Subcutaneous abdominal adipose tissue (tissue), 5 donors: ENCODE data around the gene MECR.

ENCODE experiments used
- H3K27ac ChIP-seq: one replicate; pipeline ENCODE4 v1.7.0; 2013; ENCODE audit warnings: low read depth, mild to moderate bottlenecking, inconsistent platforms, low read length, moderate library complexity
- H3K27me3 ChIP-seq, 5 donors: one replicate each; pipeline ENCODE4 v1.7.0; 2013; ENCODE audit warnings: low read length in 5 of 5, inconsistent platforms in 1 of 5; ENCODE audit not compliant: control insufficient read depth in 5 of 5, insufficient read depth in 4 of 5
- H3K36me3 ChIP-seq, 5 donors: one replicate each; pipeline ENCODE4 v1.7.0; 2013; ENCODE audit warnings: low read length in 5 of 5; ENCODE audit not compliant: control insufficient read depth in 5 of 5, insufficient read depth in 5 of 5
- H3K4me1 ChIP-seq, 5 donors: one replicate each; pipeline ENCODE4 v1.7.0; 2013; ENCODE audit warnings: low read length in 5 of 5, mild to moderate bottlenecking in 3 of 5, moderate library complexity in 1 of 5; ENCODE audit not compliant: control insufficient read depth in 5 of 5, insufficient read depth in 5 of 5
- H3K4me3 ChIP-seq, 5 donors: one replicate each; pipeline ENCODE4 v1.7.0; 2013; ENCODE audit warnings: low read length in 5 of 5, low read depth in 1 of 5
- H3K9ac ChIP-seq, 5 donors: one replicate each; pipeline ENCODE4 v1.7.0; 2013; ENCODE audit warnings: low read length in 5 of 5, mild to moderate bottlenecking in 4 of 5, moderate library complexity in 3 of 5
- H3K9me3 ChIP-seq, 5 donors: one replicate each; pipeline ENCODE4 v1.7.0; 2013; ENCODE audit warnings: low read length in 5 of 5; ENCODE audit not compliant: control insufficient read depth in 5 of 5
- donor health status: healthy.
- donor health status: healthy.
- donor health status: healthy.
- donor health status: healthy.
- donor health status: healthy.

MECR gene

DNA sequence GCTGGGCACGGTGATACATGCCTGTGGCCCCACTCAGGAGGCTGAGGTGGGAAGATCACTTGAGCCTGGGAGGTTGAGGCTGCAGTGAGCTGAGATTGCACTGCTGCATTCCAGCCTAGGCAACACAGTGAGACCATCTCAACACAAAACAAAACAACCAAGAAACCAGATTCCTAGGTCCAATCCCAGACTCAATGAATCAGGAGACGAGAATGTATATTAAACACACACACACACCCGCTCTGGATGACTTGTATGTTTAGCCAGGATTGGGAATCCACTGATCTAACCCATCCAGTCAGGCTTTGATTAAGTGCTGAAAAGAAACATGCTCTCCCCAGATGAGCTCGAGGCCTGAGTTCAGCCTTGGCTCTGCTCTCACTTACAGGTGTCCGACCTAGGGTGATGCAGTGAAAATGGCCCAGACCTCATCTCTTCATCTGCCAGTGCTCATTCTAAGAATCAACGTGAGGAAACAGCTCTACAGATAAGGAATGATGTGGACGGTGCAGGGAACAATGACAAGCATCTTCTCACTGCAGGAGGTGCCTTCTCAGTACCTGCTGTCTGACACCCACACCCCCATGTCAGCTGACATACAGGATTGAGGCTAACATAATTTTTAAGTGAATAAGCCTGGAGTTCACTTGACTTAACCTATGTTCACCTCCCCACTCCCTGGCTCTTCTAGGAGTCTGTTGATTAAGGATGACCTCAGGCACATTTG is 33.7 kb downstream of the MECR start:
- Histone ChIP-seq H3K27me3 (no peaks in the 10 kb centered on the region), H3K9ac (no peak overlapping the region), H3K27ac (no peak overlapping the region), H3K36me3 (peaks cover 0 to 78% (median 62%) of the 10 kb centered on the region in 5 donors), H3K4me1 (peaks cover 0 to 5% (median 3%) of the 10 kb centered on the region in 5 donors), H3K4me3 (no peak overlapping the region), H3K9me3 (no peaks in the 10 kb centered on the region)

DNA sequence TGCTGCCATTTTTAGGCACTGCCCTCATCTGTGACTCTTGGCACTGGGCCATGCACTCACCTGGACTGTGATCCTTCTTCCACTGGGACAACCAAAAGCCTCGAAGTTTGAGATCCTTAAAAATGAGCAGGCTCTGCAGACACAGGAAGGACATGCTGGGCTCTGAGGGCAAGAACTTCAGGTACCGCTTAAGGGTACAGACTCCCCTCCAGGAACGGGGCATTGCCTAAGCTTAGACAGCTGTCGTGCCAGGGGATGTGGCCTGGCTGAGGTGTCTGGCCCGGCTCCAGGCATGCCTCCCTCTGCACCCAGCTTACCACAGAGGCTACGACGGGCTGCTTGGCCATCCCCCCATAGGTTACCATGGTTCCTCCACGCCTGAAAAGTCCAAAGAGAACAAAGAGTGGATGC is 34.8 kb downstream of the MECR start:
- H3K9ac ChIP-seq = no peak overlapping the region
- H3K27me3 ChIP-seq = no peaks in the 10 kb centered on the region
- H3K9me3 ChIP-seq = no peaks in the 10 kb centered on the region
- no peak overlapping the region for H3K4me3 ChIP-seq
- H3K4me1 ChIP-seq = peaks cover 0 to 4% (median 0%) of the 10 kb centered on the region in 5 donors
- H3K36me3 ChIP-seq = peaks cover 0 to 69% (median 58%) of the 10 kb centered on the region in 5 donors
- no peak overlapping the region for H3K27ac ChIP-seq

DNA sequence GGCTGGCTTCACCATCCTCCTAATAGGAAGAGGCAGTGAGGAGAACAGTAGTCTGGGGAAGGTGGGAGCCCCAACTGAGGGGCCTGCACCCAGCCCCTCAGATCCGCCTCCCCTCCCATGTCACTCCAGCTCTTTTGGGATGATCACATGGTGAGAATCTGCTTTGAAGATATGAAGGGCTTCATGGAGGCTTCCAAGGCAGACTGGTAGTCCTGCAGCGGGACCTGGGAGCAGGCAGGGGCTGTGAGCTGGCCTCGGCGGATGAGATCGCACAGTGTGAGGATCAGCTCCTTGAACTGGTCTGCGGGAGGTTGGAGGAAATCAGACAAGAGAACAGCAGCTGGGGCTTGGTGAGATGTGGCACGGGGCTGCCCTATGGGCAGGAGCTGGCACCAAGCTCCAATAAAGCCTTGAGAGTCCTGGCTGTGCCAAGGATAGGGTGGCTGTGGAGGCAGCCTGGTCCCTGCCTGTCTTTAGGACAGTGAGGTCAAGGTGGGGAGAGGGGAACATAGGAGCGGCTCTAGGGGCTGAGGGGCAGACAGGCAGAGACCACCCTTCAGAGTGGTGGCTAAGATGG is 36.8 kb downstream of the MECR start:
- H3K27ac ChIP-seq = no peak overlapping the region
- no peak overlapping the region for H3K4me3 ChIP-seq
- no peaks in the 10 kb centered on the region for H3K27me3 ChIP-seq
- no peaks in the 10 kb centered on the region for H3K9me3 ChIP-seq
- H3K9ac ChIP-seq = no peak overlapping the region
- H3K4me1 ChIP-seq = peaks cover 0 to 4% (median 0%) of the 10 kb centered on the region in 5 donors
- peaks cover 0 to 56% (median 46%) of the 10 kb centered on the region in 5 donors for H3K36me3 ChIP-seq

DNA sequence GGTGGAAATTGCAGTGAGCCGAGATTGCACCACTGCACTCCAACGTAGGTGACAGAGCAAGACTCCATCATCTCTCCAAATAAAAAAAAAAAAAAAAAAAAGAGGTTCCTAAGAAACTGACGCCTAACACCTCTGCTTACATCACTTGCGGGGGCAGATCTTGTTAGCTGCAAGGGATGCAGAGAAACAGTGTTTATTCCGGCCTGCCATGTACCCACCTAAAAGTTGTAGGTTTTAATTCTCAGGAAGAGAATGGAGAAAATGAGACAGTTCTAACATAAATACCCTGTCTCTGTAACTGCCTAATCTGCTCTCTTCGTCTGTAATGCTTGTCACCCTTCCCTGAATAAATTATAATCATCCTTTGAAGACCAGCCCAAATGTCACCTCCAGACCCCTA is 40.0 kb downstream of the MECR start:
- H3K27me3 ChIP-seq = no peaks in the 10 kb centered on the region
- H3K4me1 ChIP-seq = no peaks in the 10 kb centered on the region
- peaks cover 0 to 33% (median 28%) of the 10 kb centered on the region in 5 donors for H3K36me3 ChIP-seq
- H3K9me3 ChIP-seq = no peaks in the 10 kb centered on the region
- H3K4me3 ChIP-seq = no peak overlapping the region
- no peak overlapping the region for H3K9ac ChIP-seq
- no peak overlapping the region for H3K27ac ChIP-seq

DNA sequence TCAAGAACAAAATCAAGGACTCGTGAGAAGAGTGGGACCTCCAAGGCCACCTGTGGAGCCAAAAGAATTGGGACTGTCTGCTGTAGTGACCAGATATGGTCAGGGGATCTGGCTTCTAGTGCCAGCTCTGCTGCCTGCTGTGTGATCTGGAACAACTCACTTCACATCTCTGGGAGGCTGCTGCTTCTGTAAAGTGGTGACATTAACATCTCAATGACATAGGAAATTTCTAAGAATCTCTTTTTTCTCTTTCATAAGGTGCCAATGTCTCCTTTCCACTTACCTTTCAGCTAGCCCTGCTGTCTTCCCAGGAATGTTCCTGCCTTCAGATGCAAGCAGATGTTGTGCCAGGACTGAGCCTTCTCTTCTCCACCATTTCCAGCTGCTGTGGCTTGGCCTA is 44.0 kb downstream of the MECR start:
- H3K4me1 ChIP-seq = peaks cover 0 to 7% (median 2%) of the 10 kb centered on the region in 5 donors
- H3K27ac ChIP-seq = no peak overlapping the region
- H3K9ac ChIP-seq = no peak overlapping the region
- H3K4me3 ChIP-seq = no peak overlapping the region
- H3K27me3 ChIP-seq = no peaks in the 10 kb centered on the region
- no peaks in the 10 kb centered on the region for H3K36me3 ChIP-seq
- H3K9me3 ChIP-seq = no peaks in the 10 kb centered on the region

DNA sequence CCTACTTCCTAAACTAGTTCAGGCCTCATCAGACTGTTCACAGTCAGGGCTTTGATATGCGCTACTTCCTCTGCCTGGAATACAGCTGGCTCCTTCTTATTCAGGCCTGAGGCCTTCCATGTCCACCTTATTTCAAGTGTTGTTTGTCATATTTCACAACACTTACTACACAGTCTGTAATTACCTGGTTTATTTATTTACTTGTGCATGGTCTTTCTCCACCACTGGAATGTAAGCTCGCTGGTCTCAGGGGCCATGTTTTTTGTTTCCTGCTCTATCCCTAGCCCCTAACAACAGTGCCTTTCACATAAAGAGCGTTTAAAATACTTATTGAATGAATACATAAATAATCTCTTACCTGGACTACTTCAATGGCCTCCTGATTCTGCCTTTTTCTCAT is 44.5 kb downstream of the MECR start:
- H3K9ac ChIP-seq = no peak overlapping the region
- H3K27me3 ChIP-seq = no peaks in the 10 kb centered on the region
- no peaks in the 10 kb centered on the region for H3K9me3 ChIP-seq
- no peak overlapping the region for H3K27ac ChIP-seq
- H3K4me3 ChIP-seq = no peak overlapping the region
- H3K36me3 ChIP-seq = no peaks in the 10 kb centered on the region
- peaks cover 0 to 7% (median 2%) of the 10 kb centered on the region in 5 donors for H3K4me1 ChIP-seq

DNA sequence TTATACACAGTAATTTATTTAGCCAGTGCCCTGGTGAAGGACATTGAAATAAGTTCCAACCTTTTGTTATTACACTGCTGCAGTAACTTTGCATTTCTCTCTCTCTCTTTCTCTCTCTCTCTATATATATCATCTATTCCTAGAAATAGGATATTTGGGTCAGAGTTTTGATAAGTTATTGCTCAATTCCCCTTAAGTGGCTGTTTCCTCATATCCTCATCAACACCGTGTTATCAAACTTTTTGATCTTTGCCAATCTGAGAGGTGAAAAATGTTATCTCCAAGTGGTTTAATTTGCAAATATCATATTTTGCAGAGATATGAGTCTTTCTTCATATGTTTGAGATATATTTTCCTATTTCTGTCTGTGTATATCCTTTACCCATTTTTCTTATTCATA is 47.4 kb downstream of the MECR start:
- no peak overlapping the region for H3K27ac ChIP-seq

DNA sequence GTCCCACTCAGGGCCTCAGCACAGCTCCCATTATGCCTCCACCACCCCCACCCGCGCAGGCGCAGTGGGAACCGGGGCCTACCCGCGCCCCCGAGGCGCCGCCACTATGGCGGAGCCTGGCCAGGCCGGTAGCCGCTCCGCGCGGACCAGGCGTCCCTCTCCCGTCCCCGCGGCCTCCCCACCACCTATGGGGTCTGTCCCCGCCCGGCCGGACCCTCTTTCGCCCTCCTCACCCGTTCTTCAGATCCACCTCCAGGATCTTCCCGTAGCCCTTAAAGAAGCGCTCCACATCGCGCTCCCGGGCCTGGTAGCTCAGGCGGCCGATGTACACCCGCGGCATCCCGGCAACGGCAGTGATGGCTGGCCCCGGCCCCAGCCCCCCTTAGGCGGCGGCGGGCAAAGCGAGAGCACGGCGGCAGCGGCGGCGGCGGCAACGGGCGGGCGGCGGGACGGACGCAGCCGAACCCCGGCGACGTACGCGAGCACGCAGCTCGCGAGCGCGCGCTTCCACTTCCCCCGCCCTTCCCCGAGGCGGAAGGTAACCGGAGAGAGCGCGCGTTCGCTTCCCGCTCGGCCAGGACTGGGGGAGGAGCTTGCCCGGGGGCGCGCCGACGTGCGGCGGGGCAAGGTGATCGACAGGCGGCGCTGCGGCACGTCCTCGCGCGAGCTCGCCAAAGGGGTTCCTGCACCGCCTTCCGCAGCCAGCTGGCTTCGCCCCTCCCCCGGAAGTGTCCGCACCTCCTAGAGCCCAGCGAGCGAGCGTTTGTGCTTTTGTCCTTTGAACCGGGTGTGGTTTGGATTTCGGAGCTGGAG is 49.1 kb downstream of the MECR start, which contains the start of gene SRSF4:
SRSF4 (minus strand) TSS at position 488 of the 813 bp plus-strand sequence; CDS start at position 340, 148 bp downstream.
- Histone ChIP-seq H3K36me3 (peaks cover 0 to 6% (median 4%) of the 10 kb centered on the region in 5 donors), H3K4me3 (peak within 1 kb of the TSS; percentile 79 to 94 (median 87)), H3K9me3 (no peaks in the 10 kb centered on the region), H3K9ac (peak within 1 kb of the TSS; percentile 99 to 100 (median 100)), H3K27me3 (no peaks in the 10 kb centered on the region), H3K27ac (peak within 1 kb of the TSS; percentile 100), H3K4me1 (peaks cover 11 to 48% (median 41%) of the 10 kb centered on the region in 5 donors)

More for the DNA sequence above, 47.4 kb downstream of the MECR start:
- H3K27me3 ChIP-seq = no peaks in the 10 kb centered on the region
- peaks cover 10 to 32% (median 27%) of the 10 kb centered on the region in 5 donors for H3K4me1 ChIP-seq
- H3K9ac ChIP-seq = no peak overlapping the region
- H3K36me3 ChIP-seq = peaks cover 0 to 6% (median 4%) of the 10 kb centered on the region in 5 donors
- H3K9me3 ChIP-seq = no peaks in the 10 kb centered on the region
- no peak overlapping the region for H3K4me3 ChIP-seq

DNA sequence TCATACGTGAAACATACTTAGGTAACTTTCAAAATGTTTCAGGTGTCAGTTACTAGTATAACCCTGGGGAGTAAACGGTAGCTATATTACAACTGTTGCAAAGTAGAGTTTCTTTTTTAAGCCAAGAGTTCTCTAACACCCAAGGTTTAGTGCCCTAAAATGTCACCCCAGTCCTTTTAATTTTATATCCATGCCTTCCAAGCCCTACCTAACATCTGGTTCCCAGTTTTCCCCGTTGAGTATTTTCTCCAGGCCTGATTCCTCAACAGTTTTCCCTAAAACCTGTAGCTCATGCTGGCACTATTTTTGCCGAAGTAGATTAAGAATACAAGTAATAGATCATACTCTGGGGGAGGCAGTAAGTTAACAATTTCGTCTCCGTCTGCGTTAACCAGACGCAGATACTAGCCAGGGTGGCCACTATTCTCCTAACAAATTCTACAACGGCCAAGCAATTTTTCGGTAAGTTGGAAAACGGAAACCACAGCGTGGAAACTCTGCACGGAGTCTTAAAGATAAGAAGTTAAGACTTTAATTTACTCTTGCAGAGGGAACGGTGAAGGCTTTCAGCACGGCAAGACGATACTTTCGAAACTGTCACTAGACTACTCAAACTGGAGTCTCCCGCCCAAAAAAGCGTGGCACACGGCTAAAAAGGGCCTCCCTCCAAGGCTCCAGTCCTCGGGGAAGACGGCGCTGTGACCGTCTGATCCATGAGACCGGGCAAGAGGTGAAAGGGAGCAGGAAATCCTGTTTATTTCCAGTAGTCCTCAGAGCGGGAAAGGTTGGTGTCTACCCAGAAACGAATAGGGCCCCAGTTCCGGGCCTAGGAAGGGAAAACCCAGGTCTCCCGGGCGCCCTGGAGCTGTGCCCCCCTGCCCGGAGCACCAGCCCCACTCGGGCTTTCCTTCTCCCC is 50.0 kb downstream of the MECR start:
- peaks cover 0 to 6% (median 4%) of the 10 kb centered on the region in 5 donors for H3K36me3 ChIP-seq
- H3K27ac ChIP-seq = peak overlapping the region; percentile 100
- H3K4me1 ChIP-seq = peaks cover 11 to 52% (median 49%) of the 10 kb centered on the region in 5 donors
- no peaks in the 10 kb centered on the region for H3K9me3 ChIP-seq
- H3K9ac ChIP-seq = peak overlapping the region; percentile 99 to 100 (median 100)
- H3K4me3 ChIP-seq = peak overlapping the region; percentile 79 to 94 (median 87)
- no peaks in the 10 kb centered on the region for H3K27me3 ChIP-seq
